ENCODE measurements around the gene WSCD2. TPM values are rescaled to one million over a fixed set of nuclear protein-coding genes. Genes with fewer than 3 reads are reported as not detected.

Gene WSCD2
- total RNA-seq, 1 donor from 2014 or later = 1.9 TPM

GRCh38 chr12:108145011-108145410 lies 15.9 kb downstream of the WSCD2 start:
- Mint-ChIP-seq H3K4me3 (no peak overlapping the region), H3K4me1 (peaks cover 8% of the 10 kb centered on the region), H3K36me3 (ENCODE audit: low read depth) (no peaks in the 10 kb centered on the region), H3K9me3 (no peaks in the 10 kb centered on the region), H3K27me3 (peaks cover 4% of the 10 kb centered on the region), H3K27ac (no peak overlapping the region)
- DNase-seq (no peak), ATAC-seq (ENCODE audit: low read depth) (no peak)
- intact Hi-C loops (cut with micrococcal nuclease) = no loop called here
- TF ChIP-seq CTCF (IDR thresholded peaks at IDR 0.05) = no peak
- ChIA-PET CTCF (interaction anchor here (1.4 kb wide), 1 partner anchor 15 kb away, joined by 3 read pairs; no protein-coding TSS in a partner anchor), POLR2A (no interaction called here)

DNA sequence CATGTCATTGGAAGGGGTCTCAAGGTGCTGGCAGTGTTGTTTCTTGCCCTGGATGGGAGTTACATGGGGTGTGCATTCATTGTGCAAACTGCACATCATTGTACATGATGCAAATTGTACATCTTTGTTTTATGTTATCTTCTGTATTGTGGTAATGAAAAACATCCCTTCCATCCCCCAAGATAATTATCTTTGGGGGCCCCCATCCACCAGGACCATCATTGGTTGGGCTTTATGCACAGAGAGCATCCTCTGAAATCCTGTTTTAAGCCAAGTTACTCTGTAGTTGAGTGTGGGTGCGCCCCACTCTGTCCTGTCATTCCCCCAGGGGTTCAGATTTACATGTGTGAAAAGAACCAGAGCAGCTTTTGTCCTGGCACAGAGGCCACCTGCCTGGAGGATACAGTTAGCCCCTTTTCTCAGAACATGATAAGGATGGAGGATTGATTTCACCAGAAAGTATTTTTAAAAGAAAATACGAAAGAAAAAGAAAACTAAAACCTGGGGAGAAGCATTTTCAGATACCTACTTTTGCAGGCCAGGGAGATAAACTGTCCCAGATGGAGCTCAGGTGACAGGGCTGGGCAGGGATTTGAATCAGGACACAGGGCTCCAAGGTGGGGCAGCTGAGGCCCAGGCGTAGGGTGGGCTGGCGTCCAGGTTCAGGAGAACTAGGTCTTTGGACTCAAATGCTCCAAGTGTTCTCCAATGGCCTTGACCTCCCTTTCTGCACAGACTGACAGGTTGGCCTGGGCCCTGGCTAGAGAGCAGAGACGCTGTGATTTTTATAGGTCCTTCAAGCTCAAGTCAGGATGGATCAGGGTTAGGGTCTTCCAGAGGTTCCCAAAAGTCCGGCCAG lies 17.2 kb downstream of the WSCD2 start:
- CTCF ChIA-PET = no interaction called here
- Mint-ChIP-seq H3K27me3 (peaks cover 4% of the 10 kb centered on the region), H3K27ac (no peak overlapping the region)

GRCh38 chr12:108147279-108147678 lies 18.2 kb downstream of the WSCD2 start:
- H3K27me3 Mint-ChIP-seq = peaks cover 8% of the 10 kb centered on the region
- no peak for DNase-seq
- POLR2A ChIA-PET = no interaction called here
- no peaks in the 10 kb centered on the region for H3K36me3 Mint-ChIP-seq (ENCODE audit: low read depth)
- no peak for ATAC-seq (ENCODE audit: low read depth)
- peaks cover 8% of the 10 kb centered on the region for H3K4me1 Mint-ChIP-seq
- CTCF ChIA-PET = no interaction called here
- no peak overlapping the region for H3K4me3 Mint-ChIP-seq
- H3K9me3 Mint-ChIP-seq = no peaks in the 10 kb centered on the region
- H3K27ac Mint-ChIP-seq = no peak overlapping the region
- intact Hi-C loops (cut with micrococcal nuclease) = no loop called here
- TF ChIP-seq CTCF (IDR thresholded peaks at IDR 0.05) = no peak

More for the DNA sequence above, 17.2 kb downstream of the WSCD2 start:
- no peak for ATAC-seq (ENCODE audit: low read depth)
- intact Hi-C loops (cut with micrococcal nuclease) = no loop called here
- no peak for DNase-seq
- no peak for TF ChIP-seq CTCF (IDR thresholded peaks at IDR 0.05)
- POLR2A ChIA-PET = no interaction called here
- Mint-ChIP-seq H3K4me1 (peaks cover 8% of the 10 kb centered on the region), H3K4me3 (no peak overlapping the region), H3K9me3 (no peaks in the 10 kb centered on the region), H3K36me3 (ENCODE audit: low read depth) (no peaks in the 10 kb centered on the region)

DNA sequence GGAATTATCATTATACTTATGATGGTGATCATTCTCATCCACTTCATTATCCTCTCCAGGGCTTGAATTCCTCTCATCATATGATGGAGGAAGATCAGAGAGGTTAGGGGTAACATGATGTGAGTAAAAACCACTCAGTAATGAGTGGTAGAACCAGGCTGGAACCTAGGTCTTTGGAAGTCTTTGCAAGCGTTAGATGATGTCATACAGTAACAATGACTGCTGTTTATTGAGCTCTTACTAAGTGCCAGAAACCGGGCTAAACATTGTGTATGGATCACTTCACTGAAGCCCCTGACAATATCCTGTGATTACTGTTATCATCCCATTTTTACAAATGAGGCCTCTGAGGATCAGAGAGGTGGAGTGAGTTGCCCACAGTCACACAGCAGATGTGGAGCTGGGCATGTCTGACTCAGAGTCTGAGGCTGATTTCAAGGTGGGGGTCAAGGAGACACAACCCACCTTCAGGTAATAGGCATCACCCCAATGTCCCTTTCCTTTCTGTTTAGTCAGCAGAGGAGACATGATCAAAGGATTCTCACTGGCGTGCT lies 19.5 kb downstream of the WSCD2 start:
- DNase-seq = no peak
- Mint-ChIP-seq H3K36me3 (ENCODE audit: low read depth) (no peaks in the 10 kb centered on the region), H3K27ac (no peak overlapping the region), H3K27me3 (peaks cover 8% of the 10 kb centered on the region), H3K4me3 (no peak overlapping the region), H3K4me1 (peaks cover 8% of the 10 kb centered on the region), H3K9me3 (no peaks in the 10 kb centered on the region)
- ATAC-seq (ENCODE audit: low read depth) = no peak
- TF ChIP-seq CTCF (IDR thresholded peaks at IDR 0.05) = no peak
- POLR2A ChIA-PET = no interaction called here
- intact Hi-C loops (cut with micrococcal nuclease) = no loop called here
- CTCF ChIA-PET = no interaction called here

DNA sequence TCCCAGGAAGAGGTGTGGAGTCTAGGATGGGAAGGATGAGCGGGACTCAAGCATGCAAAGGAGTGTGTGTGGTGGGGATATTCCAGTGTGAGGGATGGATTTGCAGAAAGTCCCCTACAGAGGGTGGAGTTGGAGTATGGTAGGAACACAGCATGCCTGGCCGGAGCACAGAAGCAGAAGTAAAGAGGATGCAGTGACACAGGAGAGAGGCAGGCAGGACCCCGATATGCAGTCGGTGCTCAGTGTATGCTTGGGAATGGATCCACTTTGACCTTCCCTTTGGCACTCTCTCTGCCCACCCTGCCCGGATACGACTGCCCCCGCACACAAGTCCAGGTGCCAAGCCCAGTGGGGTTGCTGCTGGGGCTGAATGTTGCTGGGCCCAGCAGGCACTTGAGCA lies 21.3 kb downstream of the WSCD2 start:
- H3K27ac Mint-ChIP-seq = no peak overlapping the region
- POLR2A ChIA-PET = no interaction called here

More for the DNA sequence above, 21.3 kb downstream of the WSCD2 start:
- TF ChIP-seq CTCF (IDR thresholded peaks at IDR 0.05) = no peak
- Mint-ChIP-seq H3K4me3 (no peak overlapping the region), H3K4me1 (peaks cover 8% of the 10 kb centered on the region), H3K27me3 (peaks cover 12% of the 10 kb centered on the region), H3K9me3 (no peaks in the 10 kb centered on the region), H3K36me3 (ENCODE audit: low read depth) (no peaks in the 10 kb centered on the region)
- intact Hi-C loops (cut with micrococcal nuclease) = no loop called here
- CTCF ChIA-PET = no interaction called here
- DNase-seq = no peak
- ATAC-seq (ENCODE audit: low read depth) = no peak
